Astrocyte (in vitro differentiated cells and primary cell): ENCODE measurements around the gene SF3B2. TPM values are rescaled to one million over a fixed set of nuclear protein-coding genes. Genes with fewer than 3 reads are reported as not detected.

Experiments used
- DNase-seq: peaks from one replicate; pipeline ENCODE4 v3.0.0-alpha.2; 2010; ENCODE audit warnings: low read depth
- FAIRE-seq: peaks from 2 replicates; lab custom pipeline; 2011; peaks lifted over from hg19 to GRCh38; lab: Jason Lieb, UNC
- H2AFZ ChIP-seq: 2 replicates; pipeline ENCODE4 v1.6.0; 2012; ENCODE audit warnings: low read depth, low read length, inconsistent platforms
- H3K27ac ChIP-seq: 2 replicates; pipeline ENCODE4 v1.5.1; 2011; ENCODE audit warnings: low read depth, low read length, inconsistent platforms
- H3K27me3 ChIP-seq: 2 replicates; pipeline ENCODE4 v1.6.0; 2011; ENCODE audit warnings: low read length, inconsistent platforms; ENCODE audit not compliant: insufficient read depth
- H3K36me3 ChIP-seq: 2 replicates; pipeline ENCODE4 v1.5.1; 2011; ENCODE audit warnings: low read length, inconsistent platforms; ENCODE audit not compliant: insufficient read depth
- H3K4me1 ChIP-seq: 2 replicates; pipeline ENCODE4 v1.5.1; 2011; ENCODE audit warnings: low read length, inconsistent platforms; ENCODE audit not compliant: insufficient read depth
- H3K4me2 ChIP-seq: 2 replicates; pipeline ENCODE4 v1.6.0; 2012; ENCODE audit warnings: low read length, inconsistent platforms
- H3K4me3 ChIP-seq: 2 replicates; pipeline ENCODE4 v1.5.1; 2011; ENCODE audit warnings: low read depth, mild to moderate bottlenecking, low read length, inconsistent platforms; ENCODE audit not compliant: insufficient read depth
- H3K79me2 ChIP-seq: 2 replicates; pipeline ENCODE4 v1.6.0; 2012; ENCODE audit warnings: mild to moderate bottlenecking, low read length, inconsistent platforms; ENCODE audit not compliant: insufficient read depth
- H3K9ac ChIP-seq: 2 replicates; pipeline ENCODE4 v1.6.0; 2012; ENCODE audit warnings: mild to moderate bottlenecking, low read length, inconsistent platforms
- H3K9me3 ChIP-seq: 2 replicates; pipeline ENCODE4 v1.5.1; 2012; ENCODE audit warnings: low read depth, mild to moderate bottlenecking, low read length, inconsistent platforms; ENCODE audit not compliant: insufficient read depth
- H4K20me1 ChIP-seq: 2 replicates; pipeline ENCODE4 v1.6.0; 2012; ENCODE audit warnings: low read length, inconsistent platforms; ENCODE audit not compliant: insufficient read depth
- H3K27ac Mint-ChIP-seq: one replicate; pipeline ENCODE4 v1.8.0; 2021; ENCODE audit warnings: mild to moderate bottlenecking, mixed read lengths; ENCODE audit not compliant: unreplicated experiment
- H3K27me3 Mint-ChIP-seq: one replicate; pipeline ENCODE4 v1.8.0; 2021; ENCODE audit warnings: low read depth, mixed read lengths; ENCODE audit not compliant: unreplicated experiment
- H3K36me3 Mint-ChIP-seq: one replicate; pipeline ENCODE4 v1.8.0; 2021; ENCODE audit warnings: low read depth, mixed read lengths; ENCODE audit not compliant: unreplicated experiment
- H3K4me1 Mint-ChIP-seq: one replicate; pipeline ENCODE4 v1.8.0; 2021; ENCODE audit warnings: low read depth, mixed read lengths; ENCODE audit not compliant: unreplicated experiment
- H3K4me3 Mint-ChIP-seq: one replicate; pipeline ENCODE4 v1.8.0; 2021; ENCODE audit warnings: mild to moderate bottlenecking, moderate library complexity, mixed read lengths; ENCODE audit not compliant: unreplicated experiment
- H3K9me3 Mint-ChIP-seq: one replicate; pipeline ENCODE4 v1.8.0; 2021; ENCODE audit warnings: mild to moderate bottlenecking, mixed read lengths; ENCODE audit not compliant: unreplicated experiment
- EZH2 ChIP-seq: IDR thresholded peaks from 2 replicates; pipeline ENCODE4 v1.6.1; 2012; ENCODE audit warnings: mild to moderate bottlenecking, low read length, inconsistent platforms; ENCODE audit not compliant: insufficient read depth
- total RNA-seq: library from RNA; stranded (reverse); gene quantifications from 2 replicates; pipeline ENCODE4 v1.2.1, GENCODE V29; 2021
- TF ChIP-seq, protein P1 (sequence below): IDR thresholded peaks from 2 replicates; pipeline ENCODE4 v1.5.1; 2011; ENCODE audit warnings: low read depth, mild to moderate bottlenecking, inconsistent platforms, low read length, moderate library complexity; ENCODE audit not compliant: insufficient read depth

Gene SF3B2
- total RNA-seq, 1 donor from 2014 or later, result 170 TPM

- H3K4me2 ChIP-seq, result peak overlapping the region; percentile 96
Measured at GRCh38 chr11:66003291-66003690, 48.9 kb upstream of the SF3B2 start.

DNA sequence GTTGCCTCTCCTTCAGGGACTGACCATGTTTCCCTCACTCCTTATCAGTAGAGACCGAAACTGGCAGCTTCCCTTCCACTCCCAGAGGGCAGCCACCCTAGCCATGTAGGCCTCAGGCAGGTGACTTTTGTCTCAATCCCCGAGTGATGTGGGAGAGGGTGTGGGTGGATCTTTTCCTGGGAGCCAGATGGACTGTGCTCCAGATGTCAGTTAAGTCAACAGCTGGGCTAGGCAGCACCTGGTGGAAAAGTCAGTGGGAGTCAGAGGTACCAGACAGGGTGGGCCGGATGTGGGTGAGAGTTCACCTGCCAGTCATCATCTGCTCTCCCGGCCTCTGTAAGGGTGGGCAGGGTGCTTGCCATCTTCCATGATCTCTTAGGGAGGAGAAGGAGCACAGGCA lies 48.0 kb upstream of the SF3B2 start:
- Mint-ChIP-seq H3K4me3 (peak overlapping the region; percentile 77), H3K27ac (no peak overlapping the region), H3K27me3 (no peaks in the 10 kb centered on the region), H3K4me1 (peaks cover 20% of the 10 kb centered on the region), H3K36me3 (peaks cover 3% of the 10 kb centered on the region), H3K9me3 (no peaks in the 10 kb centered on the region)
- no peak overlapping the region for H3K27ac ChIP-seq
- H3K4me1 ChIP-seq, result peaks cover 3% of the 10 kb centered on the region
- peaks cover 42% of the 10 kb centered on the region for H3K79me2 ChIP-seq
- peaks cover 21% of the 10 kb centered on the region for H4K20me1 ChIP-seq
- H3K27me3 ChIP-seq, result no peaks in the 10 kb centered on the region
- no peak overlapping the region for H3K9ac ChIP-seq
- TF ChIP-seq, protein P1, sequence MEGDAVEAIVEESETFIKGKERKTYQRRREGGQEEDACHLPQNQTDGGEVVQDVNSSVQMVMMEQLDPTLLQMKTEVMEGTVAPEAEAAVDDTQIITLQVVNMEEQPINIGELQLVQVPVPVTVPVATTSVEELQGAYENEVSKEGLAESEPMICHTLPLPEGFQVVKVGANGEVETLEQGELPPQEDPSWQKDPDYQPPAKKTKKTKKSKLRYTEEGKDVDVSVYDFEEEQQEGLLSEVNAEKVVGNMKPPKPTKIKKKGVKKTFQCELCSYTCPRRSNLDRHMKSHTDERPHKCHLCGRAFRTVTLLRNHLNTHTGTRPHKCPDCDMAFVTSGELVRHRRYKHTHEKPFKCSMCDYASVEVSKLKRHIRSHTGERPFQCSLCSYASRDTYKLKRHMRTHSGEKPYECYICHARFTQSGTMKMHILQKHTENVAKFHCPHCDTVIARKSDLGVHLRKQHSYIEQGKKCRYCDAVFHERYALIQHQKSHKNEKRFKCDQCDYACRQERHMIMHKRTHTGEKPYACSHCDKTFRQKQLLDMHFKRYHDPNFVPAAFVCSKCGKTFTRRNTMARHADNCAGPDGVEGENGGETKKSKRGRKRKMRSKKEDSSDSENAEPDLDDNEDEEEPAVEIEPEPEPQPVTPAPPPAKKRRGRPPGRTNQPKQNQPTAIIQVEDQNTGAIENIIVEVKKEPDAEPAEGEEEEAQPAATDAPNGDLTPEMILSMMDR, result no peak
- TF ChIP-seq EZH2, result no peak
- no peak for FAIRE-seq
- H3K4me2 ChIP-seq, result no peak overlapping the region
- H2AFZ ChIP-seq, result no peak overlapping the region
- peaks cover 18% of the 10 kb centered on the region for H3K36me3 ChIP-seq
- H3K4me3 ChIP-seq, result no peak overlapping the region
- DNase-seq, result no peak
- no peaks in the 10 kb centered on the region for H3K9me3 ChIP-seq

More at GRCh38 chr11:66003291-66003690, 48.9 kb upstream of the SF3B2 start:
- peaks cover 3% of the 10 kb centered on the region for H3K4me1 ChIP-seq
- peak overlapping the region; percentile 86 for H3K27ac Mint-ChIP-seq
- TF ChIP-seq, protein P1, result no peak
- TF ChIP-seq EZH2, result no peak
- peaks cover 20% of the 10 kb centered on the region for H3K4me1 Mint-ChIP-seq
- no peaks in the 10 kb centered on the region for H3K9me3 ChIP-seq
- H3K36me3 ChIP-seq, result peaks cover 27% of the 10 kb centered on the region
- H3K27me3 ChIP-seq, result no peaks in the 10 kb centered on the region
- H3K9me3 Mint-ChIP-seq, result no peaks in the 10 kb centered on the region
- peak overlapping the region; percentile 99 for H3K4me3 ChIP-seq
- H3K79me2 ChIP-seq, result peaks cover 44% of the 10 kb centered on the region
- peak overlapping the region; percentile 95 for H3K9ac ChIP-seq
- DNase-seq (no peak), FAIRE-seq (no peak)
- no peaks in the 10 kb centered on the region for H3K27me3 Mint-ChIP-seq
- peaks cover 6% of the 10 kb centered on the region for H3K36me3 Mint-ChIP-seq
- H2AFZ ChIP-seq, result no peak overlapping the region
- H3K27ac ChIP-seq, result no peak overlapping the region
- H4K20me1 ChIP-seq, result peaks cover 24% of the 10 kb centered on the region
- peak overlapping the region; percentile 100 for H3K4me3 Mint-ChIP-seq

DNA sequence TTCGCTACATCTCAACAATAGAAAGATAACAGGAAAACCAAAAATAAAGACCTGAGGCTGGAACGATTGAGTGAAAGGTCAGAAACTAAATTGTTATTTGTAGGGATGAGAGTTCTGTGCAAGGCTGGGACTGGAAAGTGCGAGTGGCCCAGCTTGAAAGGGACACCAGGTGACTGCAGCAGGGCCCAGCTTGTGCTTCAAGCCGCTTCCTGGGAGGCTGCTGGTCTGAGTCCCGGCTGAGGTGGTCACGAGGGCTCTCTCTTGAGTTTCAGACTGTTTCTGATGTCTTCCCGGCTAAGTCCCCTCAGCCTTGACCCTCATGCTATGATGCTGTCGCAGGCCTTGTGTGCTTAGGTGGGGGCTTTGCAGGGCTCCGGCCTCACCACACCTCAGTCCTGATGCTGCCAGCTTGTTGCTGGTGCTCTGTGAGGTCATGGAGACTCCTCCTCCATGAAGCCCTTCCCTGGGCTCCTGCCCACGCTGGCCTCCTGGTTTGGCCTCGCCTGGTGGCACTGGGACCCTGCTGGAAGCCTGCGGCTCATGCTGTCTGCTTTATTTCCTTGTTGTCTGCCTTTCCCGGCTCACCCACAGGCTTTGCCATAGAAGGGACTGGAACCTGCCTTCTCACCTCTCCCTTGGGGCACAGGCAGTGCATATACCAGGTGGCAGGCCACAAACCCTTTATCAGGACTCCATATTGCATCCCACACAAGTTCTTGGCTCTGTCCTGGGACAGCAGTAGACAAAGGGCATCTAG lies 45.9 kb upstream of the SF3B2 start:
- Histone ChIP-seq H3K36me3 (peaks cover 9% of the 10 kb centered on the region), H3K4me2 (no peak overlapping the region), H3K4me1 (peaks cover 1% of the 10 kb centered on the region), H3K27me3 (no peaks in the 10 kb centered on the region), H3K27ac (no peak overlapping the region), H3K4me3 (no peak overlapping the region), H3K9me3 (no peaks in the 10 kb centered on the region), H3K9ac (no peak overlapping the region), H3K79me2 (peaks cover 22% of the 10 kb centered on the region), H2AFZ (no peak overlapping the region), H4K20me1 (peaks cover 8% of the 10 kb centered on the region)
- H3K27ac Mint-ChIP-seq, result no peak overlapping the region
- no peak overlapping the region for H3K4me3 Mint-ChIP-seq
- peaks cover under 1% of the 10 kb centered on the region for H3K27me3 Mint-ChIP-seq
- FAIRE-seq, result no peak
- H3K9me3 Mint-ChIP-seq, result peaks cover 2% of the 10 kb centered on the region
- peaks cover 3% of the 10 kb centered on the region for H3K36me3 Mint-ChIP-seq
- no peak for TF ChIP-seq EZH2
- TF ChIP-seq, protein P1, result no peak
- H3K4me1 Mint-ChIP-seq, result peaks cover 11% of the 10 kb centered on the region
- DNase-seq, result no peak
